Hematopoietic multipotent progenitor cell treated with erythropoietin and hydrocortisone succinate and interleukin-3 and kit ligand, for 6 days (in vitro differentiated cells): ENCODE measurements around the gene PPA2.

Experiments used
- DNase-seq: peaks from one replicate; pipeline ENCODE4 v3.0.0-alpha.2; 2015

PPA2 gene

DNA sequence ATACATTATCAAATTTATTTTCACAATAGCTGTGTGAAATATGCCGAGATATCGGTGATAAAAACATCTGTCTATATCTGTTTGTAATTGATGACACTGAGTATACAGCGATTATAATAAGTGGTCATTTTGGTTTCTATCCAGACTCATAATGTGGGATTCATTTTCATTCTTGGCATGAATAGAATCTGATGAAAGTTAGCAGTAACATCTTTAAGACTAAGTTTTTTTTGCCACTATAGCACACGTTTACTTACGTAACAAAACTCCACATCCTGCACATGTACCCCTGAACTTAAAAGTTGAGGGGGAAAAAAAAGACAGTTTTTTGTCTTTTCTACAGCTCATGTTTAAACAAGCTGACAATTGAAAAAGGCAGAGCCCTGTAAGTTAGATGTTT lies 86.4 kb downstream of the PPA2 start:
- no peak for DNase-seq

DNA sequence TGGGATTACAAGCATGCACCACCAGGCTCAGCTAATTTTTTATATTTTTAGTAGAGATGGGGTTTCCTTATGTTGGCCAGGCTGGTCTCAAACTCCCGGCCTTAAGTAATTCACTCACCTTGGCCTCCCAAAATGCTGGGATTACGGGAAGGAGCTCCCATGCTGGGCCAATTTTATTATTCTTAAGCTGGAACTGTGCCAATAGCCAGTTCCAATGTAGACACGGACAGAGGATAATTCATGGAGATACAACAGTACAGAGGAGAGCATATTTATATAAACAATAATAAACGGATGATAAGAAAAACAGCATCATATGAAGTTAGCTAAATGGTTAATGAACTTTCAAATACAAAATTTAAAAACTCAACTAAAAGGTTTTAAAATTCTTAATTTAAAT lies 87.8 kb downstream of the PPA2 start:
- no peak for DNase-seq

GRCh38 chr4:105374071-105374470 lies 99.8 kb downstream of the PPA2 start:
- no peak for DNase-seq

DNA sequence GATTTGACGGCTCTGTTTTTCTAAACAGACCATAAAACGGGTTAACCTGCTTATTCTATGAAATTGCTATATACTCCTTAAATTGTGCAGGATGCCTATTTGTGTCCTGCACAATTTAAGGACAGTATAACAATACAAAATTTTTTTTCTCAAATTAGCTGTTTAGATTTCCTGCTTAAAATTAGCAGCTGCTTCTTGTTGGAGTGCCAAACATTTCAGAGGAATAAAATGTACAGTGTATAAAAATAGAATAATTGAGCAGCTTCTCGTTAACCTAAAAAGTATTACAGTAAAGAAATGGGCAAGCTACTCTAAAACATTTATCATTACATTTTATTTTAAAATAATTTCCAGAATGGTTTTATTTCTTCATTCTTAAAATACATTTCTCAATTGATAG lies 100.5 kb downstream of the PPA2 start:
- DNase-seq = no peak

- no peak for DNase-seq
These were observed 103.9 kb downstream of the PPA2 start for GRCh38 chr4:105369988-105370387.

DNA sequence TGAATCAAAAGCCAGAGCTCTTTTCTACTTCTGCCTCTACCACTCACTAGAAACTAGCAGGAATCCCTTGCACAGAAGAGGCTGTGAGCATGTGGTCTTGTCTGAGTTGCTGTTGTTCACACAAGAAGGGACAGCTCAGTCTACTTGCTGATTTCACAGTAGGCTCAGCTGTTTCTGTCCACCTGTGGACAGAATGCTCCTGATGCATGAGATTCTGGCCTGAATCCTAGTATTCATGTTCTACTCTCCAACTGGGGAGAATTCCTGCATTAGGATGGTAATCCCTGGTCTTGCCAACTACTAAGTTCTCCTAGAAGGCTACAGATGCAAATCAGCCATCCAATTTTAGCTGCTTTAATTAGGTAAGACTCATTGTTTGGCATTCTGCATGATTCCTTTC lies 112.8 kb downstream of the PPA2 start:
- DNase-seq = no peak

DNA sequence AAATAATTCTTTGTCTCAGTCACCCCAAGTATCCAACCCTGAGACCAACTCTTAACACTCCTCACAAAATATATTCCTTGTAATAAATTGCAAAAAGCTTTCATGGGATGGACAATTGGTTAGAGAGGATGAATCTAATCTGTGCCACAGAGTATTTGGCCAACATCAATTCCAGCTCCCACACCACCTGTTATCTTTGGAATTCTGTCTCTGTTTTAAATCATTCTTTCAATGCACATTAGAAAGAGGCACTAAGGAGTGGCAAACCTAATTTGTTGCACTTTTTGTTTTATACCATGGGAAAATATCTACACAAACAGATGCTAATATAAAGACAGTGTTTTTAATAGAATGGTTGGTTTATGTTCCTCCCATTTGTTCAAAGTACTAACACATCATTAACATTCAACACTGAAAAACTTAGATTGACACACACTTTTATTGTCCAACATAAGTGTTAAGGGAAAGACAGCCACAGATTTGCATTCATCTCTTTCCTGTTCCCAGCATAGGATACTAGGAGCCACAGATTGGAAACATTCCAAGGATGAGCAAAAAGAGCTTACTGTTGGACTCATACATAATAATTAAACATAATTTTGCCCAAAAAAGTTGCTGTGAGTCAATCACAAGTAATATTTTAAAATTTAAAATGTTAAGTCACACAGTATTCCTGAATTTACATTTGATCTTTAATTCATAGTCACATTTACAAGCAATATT lies 116.4 kb downstream of the PPA2 start:
- DNase-seq = no peak

DNA sequence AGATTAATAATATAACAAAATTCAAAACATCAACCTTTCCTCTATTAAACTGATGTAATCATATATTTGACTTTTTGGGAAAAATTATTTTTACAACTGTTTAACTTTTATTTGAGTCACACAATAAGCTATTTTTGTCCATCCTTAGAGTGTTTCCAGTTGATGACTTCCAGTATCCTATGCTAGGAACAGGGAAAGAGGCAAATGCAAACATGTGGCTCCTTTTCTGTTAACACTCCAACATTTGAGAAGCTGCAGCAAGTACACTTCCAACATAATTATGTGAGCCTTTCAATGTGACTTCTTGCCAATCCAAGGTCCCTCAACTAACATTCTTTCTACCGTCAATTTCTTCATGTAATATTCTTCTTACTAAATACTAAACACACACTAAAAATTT lies 117.7 kb downstream of the PPA2 start:
- no peak for DNase-seq

- DNase-seq = peak; percentile 14
These were observed 121.0 kb downstream of the PPA2 start for GRCh38 chr4:105352826-105353225.

DNA sequence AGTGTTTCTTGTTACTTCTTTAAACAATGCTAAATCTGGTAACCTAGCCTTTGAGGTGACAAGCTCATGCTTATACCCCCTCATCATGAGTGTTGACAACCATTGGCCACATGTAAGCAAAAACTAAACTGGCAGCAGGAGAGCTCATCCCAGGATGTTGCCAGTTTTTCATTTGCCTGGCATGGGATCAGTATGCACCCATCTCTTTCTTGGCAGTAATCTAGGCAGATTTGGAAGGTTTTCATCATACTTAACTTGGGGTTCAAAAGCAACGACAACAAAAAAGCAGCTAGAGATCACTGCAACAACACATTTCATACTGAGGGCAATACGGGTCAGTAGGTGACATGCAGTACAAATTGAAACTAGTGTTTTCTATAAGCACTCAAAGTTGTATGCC lies 122.0 kb downstream of the PPA2 start:
- no peak for DNase-seq

- no peak for DNase-seq
These were observed 122.9 kb downstream of the PPA2 start for GRCh38 chr4:105350859-105351490.

GRCh38 chr4:105348719-105349118 lies 125.1 kb downstream of the PPA2 start:
- no peak for DNase-seq

- no peak for DNase-seq
These were observed 127.0 kb downstream of the PPA2 start for GRCh38 chr4:105346869-105347268.

DNA sequence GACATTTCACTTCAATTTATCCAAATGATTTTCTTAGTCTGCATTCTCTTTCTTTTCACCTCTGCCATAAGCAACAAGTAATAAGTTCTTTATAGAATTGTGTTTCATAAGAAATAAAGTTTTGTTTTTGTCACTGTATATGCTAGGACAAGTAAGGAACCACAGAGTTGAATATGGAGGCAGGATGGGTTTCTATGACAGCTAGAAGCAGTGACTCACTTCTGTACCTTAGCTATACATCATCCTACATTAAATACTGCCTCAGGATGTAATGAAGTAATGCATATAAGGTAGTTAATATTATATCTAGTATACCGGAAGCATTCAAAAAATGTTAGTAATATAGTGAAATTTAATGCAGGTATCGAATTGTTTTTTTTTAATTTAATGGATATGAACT lies 128.0 kb downstream of the PPA2 start:
- DNase-seq = no peak

GRCh38 chr4:105345358-105345757 lies 128.5 kb downstream of the PPA2 start:
- no peak for DNase-seq

DNA sequence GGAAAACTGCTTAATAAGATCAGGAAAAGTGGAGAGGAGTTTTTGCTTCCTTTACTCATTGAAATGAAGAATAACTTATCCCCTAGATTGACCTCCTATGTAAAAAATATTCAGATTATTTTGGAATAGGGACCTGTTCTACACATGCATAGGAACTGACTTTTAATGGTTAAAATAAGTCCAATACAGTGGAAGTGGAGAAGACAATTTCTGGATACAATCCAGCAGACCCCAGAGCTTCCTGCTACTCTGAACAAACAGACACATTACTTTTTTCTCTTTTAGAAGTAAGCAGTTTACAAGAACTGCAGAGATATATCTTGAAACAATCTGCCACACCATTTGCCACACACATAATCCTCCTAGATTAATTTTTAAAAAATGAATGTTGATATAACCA lies 129.7 kb downstream of the PPA2 start:
- no peak for DNase-seq

DNA sequence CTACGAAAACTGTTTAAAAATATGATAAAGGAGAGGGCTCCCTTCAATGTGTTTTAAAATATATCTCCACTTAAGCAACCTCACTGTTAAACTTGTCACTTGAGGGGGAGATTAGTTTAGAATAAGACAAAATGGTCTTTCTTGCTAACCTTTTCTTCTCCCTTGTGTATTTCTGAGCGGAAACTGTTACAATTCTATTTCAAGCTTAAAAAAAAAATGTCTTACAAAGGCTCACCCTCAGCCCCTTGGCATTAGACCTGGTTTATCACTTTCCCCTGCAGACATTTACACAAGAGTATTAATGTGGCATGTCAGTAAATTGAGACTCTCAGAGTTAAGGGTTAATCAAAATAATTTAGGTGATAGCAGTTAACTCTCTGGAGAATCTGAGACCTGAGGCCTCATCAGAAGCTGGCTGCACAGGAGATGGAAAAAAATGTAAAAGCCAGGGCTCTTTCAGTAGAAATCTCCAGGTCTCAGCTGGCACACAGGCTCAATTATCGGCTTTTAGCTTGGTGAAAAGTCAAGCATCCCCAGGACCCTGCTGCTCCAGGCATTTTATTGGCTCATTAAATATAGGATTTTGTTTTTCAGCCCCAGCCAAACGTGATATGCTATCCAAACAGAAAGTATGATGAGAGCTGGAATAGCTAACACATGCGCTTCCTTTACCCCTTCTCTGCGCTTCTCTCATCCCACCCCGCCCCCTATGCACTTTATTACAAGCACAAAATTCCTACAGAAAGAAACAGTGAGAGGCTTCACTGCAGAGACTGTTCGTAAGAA lies 130.5 kb downstream of the PPA2 start:
- no peak for DNase-seq

- DNase-seq = no peak
These were observed 144.8 kb downstream of the PPA2 start for GRCh38 chr4:105329081-105329480.

- DNase-seq = no peak
These were observed 145.9 kb downstream of the PPA2 start for GRCh38 chr4:105327956-105328355.

DNA sequence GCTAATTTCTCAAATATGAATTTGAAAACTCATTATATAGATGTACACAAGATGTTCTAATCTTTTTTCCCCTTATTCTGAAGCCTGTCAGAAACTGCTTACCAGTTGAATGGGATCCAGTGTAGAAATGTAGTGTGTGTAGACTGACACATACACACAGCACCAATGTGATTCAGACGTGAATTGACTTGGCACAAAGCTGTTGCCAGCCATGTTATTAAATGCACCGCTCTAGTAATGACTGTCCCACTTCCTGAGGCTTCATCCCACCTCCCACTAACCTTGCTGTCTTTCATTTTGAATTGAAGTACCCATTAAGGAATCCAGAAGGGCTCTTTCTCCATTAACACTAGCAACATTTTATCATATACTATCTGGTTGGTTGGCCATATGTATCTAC lies 146.6 kb downstream of the PPA2 start:
- DNase-seq = no peak
